ENCODE measurements around the gene LINGO1. TPM values are rescaled to one million over a fixed set of nuclear protein-coding genes. Genes with fewer than 3 reads are reported as not detected.

The LINGO1 gene
- under 1 TPM in 2 of 5 donors, not detected in 3; 0.55 to 0.58 TPM for total RNA-seq
- 1 to 10 TPM in 1 of 3 donors, under 1 TPM in 1, not detected in 1; 0.25 to 1.3 TPM for polyA plus RNA-seq
- long read RNA-seq, donor 1, partial matches to known transcripts = 0 of 2 reads
- long read RNA-seq, donor 1, other reads (novel, unspliced or antisense) = 0 of 2 reads
- long read RNA-seq, donor 2, partial matches to known transcripts = 0 of 2 reads
- long read RNA-seq, donor 2, other reads (novel, unspliced or antisense) = 0 of 2 reads
- long read RNA-seq, donor 3 = 0 reads
- long read RNA-seq, donor 4 = 0 reads
- long read RNA-seq, donor 5, transcript LINGO1-201 (2 exons, 3,055 nt) = major isoform, 9 of 9 reads
- long read RNA-seq, donor 5, partial matches to known transcripts = 0 of 9 reads
- long read RNA-seq, donor 5, other reads (novel, unspliced or antisense) = 0 of 9 reads
- long read RNA-seq, donor 6, partial matches to known transcripts = 0 of 3 reads
- long read RNA-seq, donor 6, other reads (novel, unspliced or antisense) = 0 of 3 reads
- long read RNA-seq, donor 7, transcript LINGO1-201 (2 exons, 3,055 nt) = major isoform, 8 of 8 reads
- long read RNA-seq, donor 7, partial matches to known transcripts = 0 of 8 reads
- long read RNA-seq, donor 7, other reads (novel, unspliced or antisense) = 0 of 8 reads
- long read RNA-seq, donor 8 = 0 reads
- long read RNA-seq, donor 9, partial matches to known transcripts = 0 of 3 reads
- long read RNA-seq, donor 9, other reads (novel, unspliced or antisense) = 0 of 3 reads
- long read RNA-seq, donor 10 = 0 reads

- H3K9me3 ChIP-seq = no peaks in the 10 kb centered on the region
- H3K36me3 ChIP-seq = no peaks in the 10 kb centered on the region
- DNase-seq = peak in 1 of 2 donors; percentile 86
- peak within 1 kb of the TSS in 1 of 5 donors; percentile 51 for H3K27ac ChIP-seq
- peak within 1 kb of the TSS; percentile 42 to 62 (median 56) for H3K4me3 ChIP-seq
- TF ChIP-seq, protein P1, sequence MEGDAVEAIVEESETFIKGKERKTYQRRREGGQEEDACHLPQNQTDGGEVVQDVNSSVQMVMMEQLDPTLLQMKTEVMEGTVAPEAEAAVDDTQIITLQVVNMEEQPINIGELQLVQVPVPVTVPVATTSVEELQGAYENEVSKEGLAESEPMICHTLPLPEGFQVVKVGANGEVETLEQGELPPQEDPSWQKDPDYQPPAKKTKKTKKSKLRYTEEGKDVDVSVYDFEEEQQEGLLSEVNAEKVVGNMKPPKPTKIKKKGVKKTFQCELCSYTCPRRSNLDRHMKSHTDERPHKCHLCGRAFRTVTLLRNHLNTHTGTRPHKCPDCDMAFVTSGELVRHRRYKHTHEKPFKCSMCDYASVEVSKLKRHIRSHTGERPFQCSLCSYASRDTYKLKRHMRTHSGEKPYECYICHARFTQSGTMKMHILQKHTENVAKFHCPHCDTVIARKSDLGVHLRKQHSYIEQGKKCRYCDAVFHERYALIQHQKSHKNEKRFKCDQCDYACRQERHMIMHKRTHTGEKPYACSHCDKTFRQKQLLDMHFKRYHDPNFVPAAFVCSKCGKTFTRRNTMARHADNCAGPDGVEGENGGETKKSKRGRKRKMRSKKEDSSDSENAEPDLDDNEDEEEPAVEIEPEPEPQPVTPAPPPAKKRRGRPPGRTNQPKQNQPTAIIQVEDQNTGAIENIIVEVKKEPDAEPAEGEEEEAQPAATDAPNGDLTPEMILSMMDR (IDR thresholded peaks at IDR 0.05) = no peak
- H3K4me1 ChIP-seq = peaks cover 18 to 38% (median 34%) of the 10 kb centered on the region in 4 donors
- intact Hi-C loops (cut with DNase I; ENCODE audit: low total_unique reads) = no loop called here
- 0 to 5% (median 1%) methylated on average over 4 to 87 of the region's 88 CpGs; no CpG with 5 or more reads in 1 of the 5 donors for WGBS, 5 donors
- peaks cover 14 to 76% (median 51%) of the 10 kb centered on the region in 3 donors for H3K27me3 ChIP-seq
Observed at GRCh38 chr15:77632534-77633133, at the start of gene LINGO1. Gene LINGO1, minus strand, starts transcription at chr15:77632912. Its CDS starts 597 bp downstream, at chr15:77632315.

GRCh38 chr15:77681362-77681761 is 48.6 kb upstream of the LINGO1 start:
- H3K9me3 ChIP-seq = peaks cover 0 to 3% (median 0%) of the 10 kb centered on the region in 4 donors
- no peak for DNase-seq
- intact Hi-C loops (cut with DNase I; ENCODE audit: low total_unique reads) = no loop called here
- H3K4me3 ChIP-seq = no peak overlapping the region
- no peaks in the 10 kb centered on the region for H3K4me1 ChIP-seq
- TF ChIP-seq POLR2AphosphoS5 (IDR thresholded peaks at IDR 0.05) (no peak), POLR2A (IDR thresholded peaks at IDR 0.05) (no peak), EP300 (IDR thresholded peaks at IDR 0.05) (no peak)
- TF ChIP-seq, protein P1 (IDR thresholded peaks at IDR 0.05) = no peak
- WGBS, 5 donors = 36 to 47% (median 45%) methylated on average over 2 of the region's 2 CpGs
- peaks cover 0 to 76% (median 8%) of the 10 kb centered on the region in 3 donors for H3K27me3 ChIP-seq
- H3K27ac ChIP-seq = no peak overlapping the region
- no peaks in the 10 kb centered on the region for H3K36me3 ChIP-seq

GRCh38 chr15:77676569-77677375 is 44.1 kb upstream of the LINGO1 start:
- TF ChIP-seq EP300 (IDR thresholded peaks at IDR 0.05) = no peak
- TF ChIP-seq POLR2AphosphoS5 (IDR thresholded peaks at IDR 0.05) = no peak
- TF ChIP-seq, protein P1 (IDR thresholded peaks at IDR 0.05) = no peak
- TF ChIP-seq POLR2A (IDR thresholded peaks at IDR 0.05) = no peak
- Histone ChIP-seq H3K36me3 (no peaks in the 10 kb centered on the region), H3K9me3 (no peaks in the 10 kb centered on the region), H3K4me3 (no peak overlapping the region), H3K27ac (no peak overlapping the region), H3K4me1 (no peaks in the 10 kb centered on the region), H3K27me3 (peaks cover 0 to 69% (median 18%) of the 10 kb centered on the region in 3 donors)
- DNase-seq = no peak
- intact Hi-C loops (cut with DNase I; ENCODE audit: low total_unique reads) = no loop called here
- 65 to 75% (median 73%) methylated on average over 18 of the region's 18 CpGs for WGBS, 5 donors
